A549 (cell line): ENCODE results near the gene COL15A1. TPM values are rescaled to one million over a fixed set of nuclear protein-coding genes. Genes with fewer than 3 reads are reported as not detected.

Experiments
- ATAC-seq, 2 experiments: fragments of 200-7000 bp in 1 of 2; fragments of >200 bp in 1 of 2; cut with Nextera tagmentation in 1 of 2; cut with Tn5 transposase in 1 of 2; 3 replicates each; pipeline versions ENCODE4 v1.8.0 to v1.9.1; 2018 to 2020; ENCODE audit warnings: mild to moderate bottlenecking in 1 of 2, moderate library complexity in 1 of 2
- CTCF ChIA-PET: fragments of 300-600 bp; sonication (Branson Sonifier 250); formaldehyde crosslinking; extraction: SDS; loops from one replicate; lab custom pipeline; 2021; ENCODE audit warnings: antibody characterized with exemption, inconsistent platforms; lab: Yijun Ruan, JAX
- POLR2A ChIA-PET: fragments of 350-600 bp; formaldehyde crosslinking; extraction: SDS; loops from one replicate; lab custom pipeline; 2021; ENCODE audit warnings: antibody characterized with exemption, inconsistent platforms; lab: Yijun Ruan, JAX
- DNase-seq, 2 experiments: peaks; one replicate each; pipeline versions ENCODE4 v3.0.0 to v3.0.0-alpha.2; 2011 to 2016; ENCODE audit warnings: low read depth in 1 of 2, low spot score in 1 of 2
- FAIRE-seq: peaks from 2 replicates; lab custom pipeline; 2011; peaks lifted over from hg19 to GRCh38; lab: Jason Lieb, UNC
- H3K27ac ChIP-seq, 2 experiments: fragments of >200 bp; sonication (Bioruptor Twin); formaldehyde crosslinking; 3 replicates each; pipeline ENCODE4 v1.5.1; 2016 to 2017
- H3K4me1 ChIP-seq: fragments of >200 bp; sonication (Bioruptor Twin); formaldehyde crosslinking; 3 replicates; pipeline ENCODE4 v1.6.1; 2016
- H3K4me2 ChIP-seq: fragments of >200 bp; sonication (Bioruptor Twin); formaldehyde crosslinking; 3 replicates; pipeline ENCODE4 v1.6.1; 2016
- H3K4me3 ChIP-seq: fragments of >200 bp; sonication (Bioruptor Twin); formaldehyde crosslinking; 3 replicates; pipeline ENCODE4 v1.5.1; 2016
- H3K9me3 ChIP-seq: fragments of >200 bp; sonication (Bioruptor Twin); formaldehyde crosslinking; 3 replicates; pipeline ENCODE4 v1.6.1; 2016
- BHLHE40 ChIP-seq: IDR thresholded peaks from 2 replicates; pipeline ENCODE4 v1.6.1; 2012; ENCODE audit warnings: low read depth, low read length, inconsistent platforms
- CBX2 ChIP-seq: fragments of 200-600 bp; sonication (generic); IDR thresholded peaks from 2 replicates; pipeline ENCODE4 v1.6.1; 2016; ENCODE audit warnings: low read depth, mild to moderate bottlenecking, borderline replicate concordance
- CHD4 ChIP-seq: fragments of 200-600 bp; sonication (generic); IDR thresholded peaks from 2 replicates; pipeline ENCODE4 v1.6.1; 2016; ENCODE audit warnings: antibody characterized with exemption, mild to moderate bottlenecking, borderline replicate concordance
- CTCF ChIP-seq: fragments of >200 bp; sonication (Bioruptor Twin); formaldehyde crosslinking; IDR thresholded peaks from 3 replicates; pipeline ENCODE4 v1.5.1; 2016
- EHF ChIP-seq: fragments of 250-450 bp; sonication (Bioruptor Pico); IDR thresholded peaks from 2 replicates; pipeline ENCODE4 v1.5.0; 2020; ENCODE audit warnings: mild to moderate bottlenecking
- ELK1 ChIP-seq: fragments of 150-350 bp; IDR thresholded peaks from 2 replicates; pipeline ENCODE4 v1.6.1; 2014; ENCODE audit warnings: low read depth, mild to moderate bottlenecking, low read length
- EP300 ChIP-seq, 2 experiments: fragments of >200 bp; sonication (Bioruptor Twin); formaldehyde crosslinking; IDR thresholded peaks; 2 replicates in 1 of 2; 3 replicates in 1 of 2; pipeline ENCODE4 v1.6.1; 2016 to 2017
- GATA3 ChIP-seq: IDR thresholded peaks from 2 replicates; pipeline ENCODE4 v1.6.1; 2012; ENCODE audit warnings: borderline replicate concordance
- JUN ChIP-seq, 2 experiments: fragments of >200 bp; sonication (Bioruptor Twin); formaldehyde crosslinking; IDR thresholded peaks; 2 replicates in 1 of 2; 3 replicates in 1 of 2; pipeline ENCODE4 v1.6.1; 2016 to 2017
- KDM1A ChIP-seq: fragments of 200-600 bp; sonication (generic); IDR thresholded peaks from 2 replicates; pipeline ENCODE4 v1.6.1; 2016; ENCODE audit warnings: low read depth, mild to moderate bottlenecking
- KDM5A ChIP-seq: fragments of 200-600 bp; sonication (generic); IDR thresholded peaks from 2 replicates; pipeline ENCODE4 v1.6.1; 2016; ENCODE audit warnings: antibody characterized with exemption, mild to moderate bottlenecking
- MAX ChIP-seq: IDR thresholded peaks from 2 replicates; pipeline ENCODE4 v1.6.1; 2012
- MYC ChIP-seq: IDR thresholded peaks from 2 replicates; pipeline ENCODE4 v1.6.1; 2012; ENCODE audit warnings: mild to moderate bottlenecking, inconsistent platforms, low read length, improper control_type of control experiment, borderline replicate concordance
- NFE2L2 ChIP-seq: fragments of 150-350 bp; conservative IDR thresholded peaks from 2 replicates; pipeline ENCODE4 v1.6.1; 2014; ENCODE audit warnings: low read length
- NR3C1 ChIP-seq: fragments of >200 bp; sonication (Bioruptor Twin); formaldehyde crosslinking; IDR thresholded peaks from 3 replicates; pipeline ENCODE4 v1.6.1; 2017
- PBX3 ChIP-seq: IDR thresholded peaks from 2 replicates; pipeline ENCODE4 v1.6.1; 2012
- PHF8 ChIP-seq: fragments of 200-600 bp; sonication (generic); IDR thresholded peaks from 2 replicates; pipeline ENCODE4 v1.6.1; 2016; ENCODE audit warnings: low read depth, mild to moderate bottlenecking, antibody characterized with exemption, moderate library complexity, borderline replicate concordance
- RARB ChIP-seq: fragments of 250-450 bp; sonication (Bioruptor Pico); IDR thresholded peaks from 2 replicates; pipeline ENCODE4 v1.8.0; 2021; ENCODE audit warnings: mild to moderate bottlenecking, moderate library complexity
- RCOR1 ChIP-seq: fragments of 150-350 bp; IDR thresholded peaks from 2 replicates; pipeline ENCODE4 v1.6.1; 2014; ENCODE audit warnings: antibody characterized with exemption, low read length, low read depth
- SMC3 ChIP-seq: fragments of >200 bp; sonication (Bioruptor Twin); formaldehyde crosslinking; IDR thresholded peaks from 3 replicates; pipeline ENCODE4 v1.6.1; 2018; ENCODE audit warnings: inconsistent platforms
- ZC3H11A ChIP-seq: fragments of 450-650 bp; IDR thresholded peaks from 2 replicates; pipeline ENCODE4 v1.6.1; 2014; ENCODE audit warnings: antibody characterized with exemption, mild to moderate bottlenecking
- ZFP36 ChIP-seq: fragments of 450-650 bp; IDR thresholded peaks from 2 replicates; pipeline ENCODE4 v1.6.1; 2014; ENCODE audit warnings: borderline replicate concordance; ENCODE audit not compliant: partially characterized antibody
- ZSCAN20 ChIP-seq: fragments of 250-450 bp; sonication (Bioruptor Pico); IDR thresholded peaks from 2 replicates; pipeline ENCODE4 v1.8.0; 2022; ENCODE audit warnings: mild to moderate bottlenecking, moderate library complexity
- WGBS: methylation state at CpG from one replicate; pipeline ENCODE4 v1.1.6; 2017; ENCODE audit errors: missing lambda C conversion rate; 5-methylcytosine and 5-hydroxymethylcytosine counted together
- polyA plus RNA-seq, 4 experiments: library from polyadenylated mRNA; depleted of rRNA in 3 of 4; stranded (reverse); fragments of >200 nt; fragmentation: RNase III in 1 of 4; extraction: RNeasy Plus Mini Kit Qiagen cat#74134 plus additional on column Dnase treatment in 1 of 4; gene quantifications; 2 replicates in 3 of 4; 3 replicates in 1 of 4; pipeline ENCODE4 v1.2.3, GENCODE V29; 2011 to 2017

COL15A1 gene
- polyA plus RNA-seq, 2 of the 4 experiments (the other 2 are of a cell fraction) = 0.09 to 0.12 TPM

- H3K4me1 ChIP-seq = peaks cover 19% of the 10 kb centered on the region
- ChIA-PET POLR2A (no interaction called here), CTCF (interaction anchor here (1.3 to 12.7 kb wide), 4 partner anchors 10 to 41 kb away, joined by 4 to 86 read pairs (median 6); no protein-coding TSS in a partner anchor)
- TF ChIP-seq ZSCAN20 (no peak), EHF (CRISPR knock-in tag) (no peak), RCOR1 (no peak), EP300 (IDR thresholded peaks at IDR 0.05) (no peak), NR3C1 (no peak), RARB (CRISPR knock-in tag) (no peak), CHD4 (no peak), SMC3 (no peak), BHLHE40 (no peak), ZC3H11A (no peak), NFE2L2 (no peak), ELK1 (no peak)
- 29% methylated on average over 4 of the region's 4 CpGs for WGBS
- H3K9me3 ChIP-seq = peaks cover 18% of the 10 kb centered on the region
- no peak overlapping the region for H3K4me2 ChIP-seq
- DNase-seq = no peak
- no peak for FAIRE-seq
- no peak overlapping the region for H3K4me3 ChIP-seq
- H3K27ac ChIP-seq = no peak overlapping the region
- ATAC-seq = no peak
Measured at GRCh38 chr9:99015890-99016289, 72.2 kb downstream of the COL15A1 start.

- ChIA-PET CTCF (interaction anchor here (1.1 to 12.7 kb wide), 5 partner anchors 11 to 168 kb away, joined by 4 to 86 read pairs (median 7); no protein-coding TSS in a partner anchor), POLR2A (no interaction called here)
- 64% methylated on average over 8 of the region's 10 CpGs for WGBS
- H3K9me3 ChIP-seq = peaks cover 12% of the 10 kb centered on the region
- no peak for DNase-seq
- H3K27ac ChIP-seq = no peak overlapping the region
- FAIRE-seq = no peak
- peaks cover 19% of the 10 kb centered on the region for H3K4me1 ChIP-seq
- no peak overlapping the region for H3K4me3 ChIP-seq
- TF ChIP-seq GATA3 (no peak), CBX2 (no peak), ZFP36 (no peak), SMC3 (no peak), PBX3 (no peak)
- no peak for ATAC-seq
- no peak overlapping the region for H3K4me2 ChIP-seq
Measured at GRCh38 chr9:99016681-99017387, 73.1 kb downstream of the COL15A1 start.

- no peak overlapping the region; the same call in 2 of the 3 replicates for H3K4me2 ChIP-seq
- POLR2A ChIA-PET = no interaction called here
- H3K4me1 ChIP-seq = peaks cover 19% of the 10 kb centered on the region
Measured at GRCh38 chr9:99018653-99019052, 74.9 kb downstream of the COL15A1 start.

More at GRCh38 chr9:99018653-99019052, 74.9 kb downstream of the COL15A1 start:
- ATAC-seq (no peak), DNase-seq (no peak), FAIRE-seq (no peak)
- H3K27ac ChIP-seq = peak overlapping the region; percentile 67 to 70; a peak in 5 of 6 replicates
- TF ChIP-seq PBX3 = no peak
- no peak for TF ChIP-seq MYC
- TF ChIP-seq PHF8 = no peak
- TF ChIP-seq JUN (IDR thresholded peaks at IDR 0.05) = no peak
- no peak for TF ChIP-seq BHLHE40
- TF ChIP-seq CTCF = no peak
- TF ChIP-seq KDM1A = no peak
- TF ChIP-seq ZSCAN20 = no peak
- no peak for TF ChIP-seq KDM5A
- no peak for TF ChIP-seq SMC3
- TF ChIP-seq RCOR1 = no peak
- no peak for TF ChIP-seq NR3C1
- TF ChIP-seq MAX = no peak
- 85% methylated on average over 1 of the region's 1 CpG for WGBS
- peaks cover 4% of the 10 kb centered on the region; the same call in 2 of the 3 replicates for H3K9me3 ChIP-seq
- H3K4me3 ChIP-seq = no peak overlapping the region
- CTCF ChIA-PET = interaction anchor here (0.7 to 12.7 kb wide), 6 partner anchors 8 to 120 kb away, joined by 3 to 86 read pairs (median 3); no protein-coding TSS in a partner anchor
